Measurements from ENCODE around the gene SRP68. TPM values are rescaled to one million over a fixed set of nuclear protein-coding genes. Genes with fewer than 3 reads are reported as not detected.

Gene SRP68
- total RNA-seq = 10 to 100 TPM; 26.2 to 27.7 TPM

- peak within 1 kb of the TSS; percentile 62 to 81 for H3K4me3 ChIP-seq
- 0% methylated on average over 20 to 54 of the region's 57 CpGs for WGBS, 2 donors
- peaks cover 54% of the 10 kb centered on the region for H3K4me1 ChIP-seq
- H3K9me3 ChIP-seq = no peaks in the 10 kb centered on the region
- TF ChIP-seq POLR2A (IDR thresholded peaks at IDR 0.05) (peak; percentile 73 to 87 (median 86)), CTCF (IDR thresholded peaks at IDR 0.05) (peak in 1 of 7 experiments; percentile 28)
- H3K27me3 ChIP-seq = peaks cover 7 to 37% of the 10 kb centered on the region in 2 donors
- DNase-seq = peak; percentile 90 to 97 (median 94)
- H3K36me3 ChIP-seq (replicated peaks in 1 of 2; ENCODE audit: insufficient read depth in 1 of 2, low read depth in 2 of 2) = peaks cover 0 to 4% of the 10 kb centered on the region in 2 donors
- intact Hi-C loops (cut with DNase I) = no loop called here
- peak within 1 kb of the TSS; percentile 59 to 79 (median 68) for H3K27ac ChIP-seq
- peak; percentile 99 for ATAC-seq
Observed at GRCh38 chr17:76072148-76072858, at the start of gene SRP68. Gene SRP68, minus strand, starts transcription at chr17:76072517. Its CDS starts 26 bp downstream, at chr17:76072491.

- no peak overlapping the region for H3K27ac ChIP-seq
- no peak overlapping the region for H3K4me3 ChIP-seq
- 43 to 59% methylated on average over 16 to 31 of the region's 42 CpGs for WGBS, 2 donors
- no peaks in the 10 kb centered on the region for H3K9me3 ChIP-seq
- peaks cover 0 to 4% of the 10 kb centered on the region in 2 donors for H3K27me3 ChIP-seq
- DNase-seq (peak in 1 of 4 donors; percentile 48), ATAC-seq (peak; percentile 43)
- intact Hi-C loops (cut with DNase I) = loop anchor here (5.0 kb wide), 1 partner anchor 160 kb away; no protein-coding TSS in a partner anchor
- TF ChIP-seq POLR2A (IDR thresholded peaks at IDR 0.05) (no peak), CTCF (IDR thresholded peaks at IDR 0.05) (no peak)
- H3K36me3 ChIP-seq (replicated peaks in 1 of 2; ENCODE audit: insufficient read depth in 1 of 2, low read depth in 2 of 2) = no peaks in the 10 kb centered on the region
- H3K4me1 ChIP-seq = peaks cover 12% of the 10 kb centered on the region
Observed at GRCh38 chr17:76121932-76122430, 49.7 kb upstream of the SRP68 start.

GRCh38 chr17:76120658-76121008, 48.3 kb upstream of the SRP68 start:
- no peak overlapping the region for H3K27ac ChIP-seq
- peaks cover 0 to 4% of the 10 kb centered on the region in 2 donors for H3K27me3 ChIP-seq
- H3K36me3 ChIP-seq (replicated peaks in 1 of 2; ENCODE audit: insufficient read depth in 1 of 2, low read depth in 2 of 2) = no peaks in the 10 kb centered on the region
- TF ChIP-seq CTCF (IDR thresholded peaks at IDR 0.05) (no peak), POLR2A (IDR thresholded peaks at IDR 0.05) (no peak)
- DNase-seq (no peak), ATAC-seq (no peak)
- H3K9me3 ChIP-seq = no peaks in the 10 kb centered on the region
- 84 to 100% methylated on average over 2 to 5 of the region's 5 CpGs for WGBS, 2 donors
- peaks cover 12% of the 10 kb centered on the region for H3K4me1 ChIP-seq
- intact Hi-C loops (cut with DNase I) = loop anchor here (5.0 kb wide), 1 partner anchor 162 kb away; no protein-coding TSS in a partner anchor
- no peak overlapping the region for H3K4me3 ChIP-seq

- no peak overlapping the region for H3K4me3 ChIP-seq
- ATAC-seq = no peak
- no peaks in the 10 kb centered on the region for H3K9me3 ChIP-seq
- WGBS, 2 donors = 79% methylated on average over 19 of the region's 19 CpGs
- TF ChIP-seq POLR2A (IDR thresholded peaks at IDR 0.05) (no peak), CTCF (IDR thresholded peaks at IDR 0.05) (no peak)
- intact Hi-C loops (cut with DNase I) = loop anchor here (5.0 kb wide), 1 partner anchor 163 kb away; no protein-coding TSS in a partner anchor
- DNase-seq = no peak
- H3K4me1 ChIP-seq = peaks cover 12% of the 10 kb centered on the region
- no peaks in the 10 kb centered on the region for H3K36me3 ChIP-seq (replicated peaks in 1 of 2; ENCODE audit: insufficient read depth in 1 of 2, low read depth in 2 of 2)
- peaks cover 0 to 4% of the 10 kb centered on the region in 2 donors for H3K27me3 ChIP-seq
- no peak overlapping the region for H3K27ac ChIP-seq
Observed at GRCh38 chr17:76119409-76120371, 47.4 kb upstream of the SRP68 start.

Measured in body of pancreas (tissue), 4 donors.